Ascending aorta (tissue), 2 donors: ENCODE data around the gene R3HDM1. TPM values are rescaled to one million over a fixed set of nuclear protein-coding genes. Genes with fewer than 3 reads are reported as not detected.

Experiments
- DNase-seq, 2 donors: peaks; one replicate each; pipeline ENCODE4 v3.0.0-alpha.2; 2019; ENCODE audit warnings: low spot score in 2 of 2
- H3K27ac ChIP-seq, 2 donors: fragments of 200-600 bp; sonication (generic); one replicate each; pipeline ENCODE4 v1.5.1; 2016 to 2017; ENCODE audit warnings: mild to moderate bottlenecking in 1 of 2
- H3K27me3 ChIP-seq: fragments of 200-600 bp; sonication (generic); one replicate; pipeline ENCODE4 v1.5.1; 2017
- H3K36me3 ChIP-seq, 2 donors: fragments of 200-600 bp; sonication (generic); one replicate each; pipeline ENCODE4 v1.5.1; 2016
- H3K4me1 ChIP-seq, 2 donors: fragments of 200-600 bp; sonication (generic); one replicate each; pipeline ENCODE4 v1.5.1; 2016 to 2017; ENCODE audit warnings: mild to moderate bottlenecking in 1 of 2
- H3K4me3 ChIP-seq, 2 donors: fragments of 200-600 bp; sonication (generic); one replicate each; pipeline ENCODE4 v1.5.1; 2016 to 2017; ENCODE audit warnings: mild to moderate bottlenecking in 1 of 2
- H3K9me3 ChIP-seq, 2 donors: fragments of 200-600 bp; sonication (generic); one replicate each; pipeline ENCODE4 v1.5.1; 2016
- intact Hi-C: fragments of 100-400 bp; cut with DNase I; formaldehyde crosslinking; loops from one replicate; pipeline ENCODE4 v1.15.1; 2023
- total RNA-seq: library from RNA; depleted of rRNA; stranded (reverse); fragments of >200 nt; gene quantifications from one replicate; pipeline ENCODE4 v1.1.0, GENCODE V29; 2016
- TF ChIP-seq, protein P1 (sequence below), 3 experiments: fragments of 200-600 bp in 2 of 3; fragments of 450-650 bp in 1 of 3; sonication (generic) in 2 of 3; IDR thresholded peaks; one replicate each; pipeline ENCODE4 v1.5.1; 2016 to 2019; ENCODE audit warnings: antibody characterized with exemption in 3 of 3, mild to moderate bottlenecking in 1 of 3, moderate library complexity in 1 of 3

R3HDM1 gene
- total RNA-seq, 1 donor from 2014 or later, result 5.0 TPM

DNA sequence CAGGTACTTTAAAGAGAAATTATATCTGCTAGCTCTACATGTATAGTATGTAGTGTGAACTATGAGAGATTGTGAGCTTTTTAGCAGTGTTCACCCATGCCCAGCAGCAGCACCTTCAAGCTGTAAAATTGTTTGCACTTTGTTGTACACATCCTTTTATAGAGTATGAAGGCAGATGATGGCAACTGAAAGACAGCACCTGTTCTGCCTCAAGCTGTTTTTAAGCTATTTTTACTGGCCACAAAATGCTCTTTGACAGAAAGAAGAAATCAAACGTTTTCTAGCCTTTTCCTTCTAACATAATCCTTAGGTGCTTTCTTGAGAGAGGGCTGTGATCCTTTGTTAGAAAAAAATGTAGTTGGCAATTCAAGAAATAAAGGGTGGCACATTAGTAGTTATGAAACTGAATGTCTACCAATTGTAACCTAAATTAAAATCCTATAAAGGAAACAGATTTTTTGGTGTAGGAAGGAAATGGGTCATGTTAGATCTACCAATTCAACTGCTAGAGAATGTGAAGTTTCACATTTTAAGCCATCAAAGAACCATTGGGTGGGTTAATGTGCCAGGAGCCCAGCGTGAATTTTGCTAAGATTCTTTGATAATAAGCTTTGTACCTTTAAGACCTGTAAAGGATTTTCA lies 59.5 kb downstream of the R3HDM1 start:
- no peaks in the 10 kb centered on the region for H3K36me3 ChIP-seq
- no peaks in the 10 kb centered on the region for H3K4me1 ChIP-seq
- no peak overlapping the region for H3K27ac ChIP-seq
- no peak overlapping the region for H3K4me3 ChIP-seq
- no peaks in the 10 kb centered on the region for H3K9me3 ChIP-seq
- TF ChIP-seq, protein P1, sequence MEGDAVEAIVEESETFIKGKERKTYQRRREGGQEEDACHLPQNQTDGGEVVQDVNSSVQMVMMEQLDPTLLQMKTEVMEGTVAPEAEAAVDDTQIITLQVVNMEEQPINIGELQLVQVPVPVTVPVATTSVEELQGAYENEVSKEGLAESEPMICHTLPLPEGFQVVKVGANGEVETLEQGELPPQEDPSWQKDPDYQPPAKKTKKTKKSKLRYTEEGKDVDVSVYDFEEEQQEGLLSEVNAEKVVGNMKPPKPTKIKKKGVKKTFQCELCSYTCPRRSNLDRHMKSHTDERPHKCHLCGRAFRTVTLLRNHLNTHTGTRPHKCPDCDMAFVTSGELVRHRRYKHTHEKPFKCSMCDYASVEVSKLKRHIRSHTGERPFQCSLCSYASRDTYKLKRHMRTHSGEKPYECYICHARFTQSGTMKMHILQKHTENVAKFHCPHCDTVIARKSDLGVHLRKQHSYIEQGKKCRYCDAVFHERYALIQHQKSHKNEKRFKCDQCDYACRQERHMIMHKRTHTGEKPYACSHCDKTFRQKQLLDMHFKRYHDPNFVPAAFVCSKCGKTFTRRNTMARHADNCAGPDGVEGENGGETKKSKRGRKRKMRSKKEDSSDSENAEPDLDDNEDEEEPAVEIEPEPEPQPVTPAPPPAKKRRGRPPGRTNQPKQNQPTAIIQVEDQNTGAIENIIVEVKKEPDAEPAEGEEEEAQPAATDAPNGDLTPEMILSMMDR (IDR thresholded peaks at IDR 0.05), result no peak
- no peak for DNase-seq
- intact Hi-C loops, result no loop called here
- H3K27me3 ChIP-seq, result no peaks in the 10 kb centered on the region

DNA sequence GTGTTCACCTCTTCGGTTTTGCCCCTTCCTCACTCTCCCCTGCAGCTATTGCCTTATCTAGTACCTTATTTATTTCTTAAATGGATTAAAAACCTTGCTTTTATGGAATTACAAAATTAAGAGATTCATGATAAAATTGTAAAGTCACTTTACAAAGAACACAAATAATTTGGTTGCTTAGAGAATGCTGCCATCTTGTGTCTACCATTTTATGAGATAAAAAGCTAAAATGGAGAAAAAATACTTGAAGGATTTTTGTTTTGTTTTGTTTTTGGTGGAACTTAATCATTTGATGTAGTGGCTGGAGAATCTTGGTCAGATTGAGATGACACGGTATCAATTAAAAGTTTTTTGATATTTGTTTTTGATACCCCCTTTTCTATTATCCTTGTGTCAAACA lies 69.6 kb downstream of the R3HDM1 start:
- Histone ChIP-seq H3K27me3 (no peaks in the 10 kb centered on the region), H3K4me3 (no peak overlapping the region), H3K9me3 (no peaks in the 10 kb centered on the region), H3K27ac (no peak overlapping the region), H3K4me1 (peaks cover 0 to 5% of the 10 kb centered on the region in 2 donors), H3K36me3 (peaks cover 0 to 8% of the 10 kb centered on the region in 2 donors)
- TF ChIP-seq, protein P1 (IDR thresholded peaks at IDR 0.05), result no peak
- intact Hi-C loops, result no loop called here
- DNase-seq, result no peak

DNA sequence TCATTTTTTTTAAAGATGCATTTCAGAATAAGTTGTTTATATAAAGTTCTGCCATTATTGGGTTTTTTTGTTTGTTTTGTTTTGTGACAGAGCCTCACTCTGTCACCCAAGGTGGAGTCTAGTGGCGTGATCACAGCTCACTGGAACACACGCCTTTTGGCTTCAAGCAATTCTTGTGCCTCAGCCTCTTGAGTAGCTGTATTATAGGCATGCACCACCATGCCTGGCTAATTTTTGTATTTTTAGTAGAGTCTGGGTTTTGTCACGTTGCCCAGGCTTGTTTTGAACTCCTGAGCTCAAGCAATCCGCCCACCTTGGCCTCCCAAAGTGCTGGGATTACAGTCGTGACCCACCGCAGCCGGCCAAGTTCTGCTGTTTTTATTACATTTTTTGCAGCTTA lies 72.3 kb downstream of the R3HDM1 start:
- peaks cover 0 to 11% of the 10 kb centered on the region in 2 donors for H3K36me3 ChIP-seq
- no peak for DNase-seq
- H3K4me3 ChIP-seq, result no peak overlapping the region
- intact Hi-C loops, result no loop called here
- TF ChIP-seq, protein P1 (IDR thresholded peaks at IDR 0.05), result no peak
- H3K4me1 ChIP-seq, result peaks cover 0 to 5% of the 10 kb centered on the region in 2 donors
- H3K27ac ChIP-seq, result peak overlapping the region in 1 of 2 donors; percentile 27
- no peaks in the 10 kb centered on the region for H3K27me3 ChIP-seq
- H3K9me3 ChIP-seq, result no peaks in the 10 kb centered on the region

DNA sequence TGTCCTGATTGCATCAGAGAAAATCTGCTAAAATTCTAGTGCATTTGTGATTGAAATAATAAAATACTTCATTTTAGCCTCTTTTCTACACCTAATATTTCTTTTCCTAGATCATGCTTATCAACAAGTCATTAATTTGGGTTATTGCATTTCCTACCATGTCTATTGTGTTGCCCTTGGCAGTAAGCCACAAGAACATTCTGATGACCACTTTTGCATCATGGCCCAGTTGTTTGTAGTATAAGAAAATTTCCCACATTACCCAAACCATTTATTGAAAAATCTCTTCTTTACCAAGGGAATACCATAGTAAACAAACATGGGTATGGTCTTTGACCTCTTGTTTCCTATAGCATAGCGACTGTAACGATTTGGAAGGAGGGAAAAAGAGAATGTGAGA lies 76.3 kb downstream of the R3HDM1 start:
- DNase-seq, result no peak
- TF ChIP-seq, protein P1 (IDR thresholded peaks at IDR 0.05), result no peak
- H3K27me3 ChIP-seq, result no peaks in the 10 kb centered on the region
- peaks cover 0 to 5% of the 10 kb centered on the region in 2 donors for H3K4me1 ChIP-seq
- peaks cover 0 to 11% of the 10 kb centered on the region in 2 donors for H3K36me3 ChIP-seq
- intact Hi-C loops, result no loop called here
- H3K27ac ChIP-seq, result no peak overlapping the region
- no peaks in the 10 kb centered on the region for H3K9me3 ChIP-seq
- no peak overlapping the region for H3K4me3 ChIP-seq

DNA sequence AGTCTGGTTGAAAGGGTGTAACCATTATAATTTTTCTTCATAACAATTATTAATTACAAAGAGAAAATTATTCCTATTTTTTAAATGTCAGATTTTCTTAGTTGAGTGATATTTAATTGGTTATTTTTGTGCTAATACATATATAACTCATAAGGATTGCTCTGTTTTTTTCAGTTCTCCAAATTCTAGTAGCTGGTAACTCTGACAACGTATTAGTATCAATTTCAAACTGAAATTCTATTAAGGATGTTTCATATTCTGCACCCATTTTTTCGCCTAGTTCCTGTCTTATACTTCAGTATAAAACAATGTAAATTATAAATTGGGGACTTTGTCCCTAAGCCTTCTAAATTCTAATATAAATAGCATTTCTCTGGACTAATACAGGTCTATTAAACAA lies 81.0 kb downstream of the R3HDM1 start:
- no peaks in the 10 kb centered on the region for H3K27me3 ChIP-seq
- H3K9me3 ChIP-seq, result no peaks in the 10 kb centered on the region
- H3K27ac ChIP-seq, result no peak overlapping the region
- H3K4me3 ChIP-seq, result no peak overlapping the region
- DNase-seq, result no peak
- no peaks in the 10 kb centered on the region for H3K36me3 ChIP-seq
- H3K4me1 ChIP-seq, result no peaks in the 10 kb centered on the region
- TF ChIP-seq, protein P1 (IDR thresholded peaks at IDR 0.05), result no peak
- intact Hi-C loops, result no loop called here

DNA sequence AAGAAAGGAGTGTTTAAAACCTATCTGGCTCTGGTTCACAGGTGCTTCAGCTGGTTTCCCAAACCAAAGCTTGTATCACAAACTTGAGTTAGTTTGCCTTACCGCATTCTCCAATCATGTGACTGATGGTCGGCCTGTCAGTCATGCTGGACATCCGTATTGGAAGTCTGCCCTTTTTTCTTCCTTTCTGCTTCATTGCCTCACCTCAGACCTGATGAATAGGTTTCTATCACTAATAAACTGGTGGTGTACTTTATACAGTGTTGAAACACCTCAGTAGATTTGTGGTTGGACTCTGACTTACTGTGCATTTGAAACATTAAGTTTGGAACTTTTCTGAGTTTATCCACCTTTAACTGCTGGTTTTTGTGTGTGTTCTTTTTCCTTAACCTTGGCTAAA lies 84.1 kb downstream of the R3HDM1 start:
- no peak for DNase-seq
- Histone ChIP-seq H3K9me3 (no peaks in the 10 kb centered on the region), H3K27me3 (no peaks in the 10 kb centered on the region), H3K4me1 (no peaks in the 10 kb centered on the region), H3K4me3 (no peak overlapping the region), H3K27ac (no peak overlapping the region), H3K36me3 (no peaks in the 10 kb centered on the region)
- TF ChIP-seq, protein P1 (IDR thresholded peaks at IDR 0.05), result no peak
- intact Hi-C loops, result no loop called here
